Measurements from ENCODE around the gene CNDP1. TPM values are rescaled to one million over a fixed set of nuclear protein-coding genes. Genes with fewer than 3 reads are reported as not detected.

The CNDP1 gene
- polyA plus RNA-seq, 1 of the 3 experiments (the other 2 are of a cell fraction) = not detected

GRCh38 chr18:74631212-74631611, 96.9 kb downstream of the CNDP1 start:
- peaks cover 14 to 35% of the 10 kb centered on the region in 2 experiments for H3K36me3 ChIP-seq (replicated peaks in 1 of 2; ENCODE audit: control insufficient read depth in 1 of 2, insufficient read depth in 2 of 2, low read length in 1 of 2)
- no peaks in the 10 kb centered on the region; a peak in 1 of 4 replicates for H3K4me1 ChIP-seq (ENCODE audit: control insufficient read depth in 1 of 2, insufficient read depth in 2 of 2, low read depth in 1 of 2, low read length in 1 of 2)
- no peak for TF ChIP-seq RAD21 (IDR thresholded peaks at IDR 0.05; ENCODE audit: low read length)
- no peak for TF ChIP-seq IRF3 (IDR thresholded peaks at IDR 0.05; ENCODE audit: low read depth, low read length)
- TF ChIP-seq CHD2 (IDR thresholded peaks at IDR 0.05; ENCODE audit: low read length, partially characterized antibody) = no peak
- no peak for TF ChIP-seq REST (IDR thresholded peaks at IDR 0.05; ENCODE audit: low read depth, low read length)
- no peak for TF ChIP-seq USF2 (IDR thresholded peaks at IDR 0.05; ENCODE audit: borderline replicate concordance, low read depth, low read length)
- DNase-seq = no peak
- CTCF ChIA-PET = interaction anchor here (0.8 to 3.2 kb wide), 2 partner anchors 8 to 410 kb away, joined by 3 to 9 read pairs; no protein-coding TSS in a partner anchor
- no peaks in the 10 kb centered on the region for H4K20me1 ChIP-seq (ENCODE audit: insufficient read depth)
- no peaks in the 10 kb centered on the region for H3K27me3 ChIP-seq (ENCODE audit: insufficient read depth)
- H3K9ac ChIP-seq = no peak overlapping the region
- H3K9me3 ChIP-seq = no peaks in the 10 kb centered on the region
- H3K4me2 ChIP-seq = no peak overlapping the region
- H3K27ac ChIP-seq (ENCODE audit: low read depth in 2 of 2, low read length in 1 of 2) = no peak overlapping the region
- peaks cover 11% of the 10 kb centered on the region; the same call in 1 of the 2 replicates for H3K79me2 ChIP-seq (ENCODE audit: insufficient read depth)
- no peak overlapping the region for H3K4me3 ChIP-seq (ENCODE audit: low read depth in 2 of 2, low read length in 1 of 2)
- POLR2A ChIA-PET = no interaction called here
- 82% methylated on average over 2 of the region's 2 CpGs for WGBS (ENCODE audit: low lambda C conversion rate)
- no peak overlapping the region for H2AFZ ChIP-seq (ENCODE audit: low read depth)
- no peaks in the 10 kb centered on the region for H3K9me2 ChIP-seq
- H3F3A ChIP-seq (replicated peaks; ENCODE audit: insufficient read depth) = no peaks in the 10 kb centered on the region

GRCh38 chr18:74631623-74632350, 97.5 kb downstream of the CNDP1 start:
- TF ChIP-seq TEAD4 (IDR thresholded peaks at IDR 0.05; ENCODE audit: borderline replicate concordance, insufficient read depth) = no peak
- Histone ChIP-seq H3K9me2 (no peaks in the 10 kb centered on the region), H3K4me2 (no peak overlapping the region), H3K27me3 (ENCODE audit: insufficient read depth) (no peaks in the 10 kb centered on the region), H3F3A (replicated peaks; ENCODE audit: insufficient read depth) (no peaks in the 10 kb centered on the region), H3K79me2 (ENCODE audit: insufficient read depth) (peaks cover 11% of the 10 kb centered on the region; the same call in 1 of the 2 replicates), H4K20me1 (ENCODE audit: insufficient read depth) (no peaks in the 10 kb centered on the region), H3K9me3 (no peaks in the 10 kb centered on the region), H3K4me1 (ENCODE audit: control insufficient read depth in 1 of 2, insufficient read depth in 2 of 2, low read depth in 1 of 2, low read length in 1 of 2) (no peaks in the 10 kb centered on the region), H3K9ac (no peak overlapping the region), H2AFZ (ENCODE audit: low read depth) (no peak overlapping the region), H3K36me3 (replicated peaks in 1 of 2; ENCODE audit: control insufficient read depth in 1 of 2, insufficient read depth in 2 of 2, low read length in 1 of 2) (peaks cover 14 to 35% of the 10 kb centered on the region in 2 experiments), H3K4me3 (ENCODE audit: low read depth in 2 of 2, low read length in 1 of 2) (no peak overlapping the region), H3K27ac (ENCODE audit: low read depth in 2 of 2, low read length in 1 of 2) (no peak overlapping the region)
- no peak for DNase-seq
- ChIA-PET CTCF (interaction anchor here (0.8 to 3.2 kb wide), 4 partner anchors 8 to 409 kb away, joined by 3 to 9 read pairs (median 5); no protein-coding TSS in a partner anchor), POLR2A (no interaction called here)
- 93% methylated on average over 13 of the region's 13 CpGs for WGBS (ENCODE audit: low lambda C conversion rate)
